HG02759 (cell line): Measurements from ENCODE around the gene CTPS1.

ENCODE experiments used
- ATAC-seq: cut with Tn5 transposase; IDR thresholded peaks from one replicate; pipeline ENCODE4 v1.9.1; 2021; ENCODE audit warnings: mild to moderate bottlenecking, moderate library complexity; ENCODE audit not compliant: unreplicated experiment

Gene CTPS1

GRCh38 chr1:41021526-41022308, 42.2 kb downstream of the CTPS1 start, which contains the start of gene SLFNL1:
SLFNL1 (minus strand) TSS chr1:41021725; CDS start chr1:41020660, 1,065 bp downstream.
- no peak for ATAC-seq

GRCh38 chr1:41022424-41022823, 42.9 kb downstream of the CTPS1 start:
- no peak for ATAC-seq

GRCh38 chr1:41023279-41023990, 43.9 kb downstream of the CTPS1 start:
- ATAC-seq = no peak

- no peak for ATAC-seq
Observed at GRCh38 chr1:41024953-41025352, 45.5 kb downstream of the CTPS1 start.

GRCh38 chr1:41025979-41026819, 46.7 kb downstream of the CTPS1 start:
- no peak for ATAC-seq

GRCh38 chr1:41028034-41028642, 48.6 kb downstream of the CTPS1 start:
- no peak for ATAC-seq

GRCh38 chr1:41030872-41031616, 51.5 kb downstream of the CTPS1 start:
- no peak for ATAC-seq

GRCh38 chr1:41032147-41032546, 52.7 kb downstream of the CTPS1 start:
- ATAC-seq = no peak

GRCh38 chr1:41033272-41033671, 53.8 kb downstream of the CTPS1 start:
- ATAC-seq = no peak

- ATAC-seq = no peak
Observed at GRCh38 chr1:41037116-41037903, 57.8 kb downstream of the CTPS1 start.

- no peak for ATAC-seq
Observed at GRCh38 chr1:41038110-41038509, 58.6 kb downstream of the CTPS1 start.

- ATAC-seq = no peak
Observed at GRCh38 chr1:41041614-41042270, 62.2 kb downstream of the CTPS1 start.

GRCh38 chr1:41044187-41044586, 64.7 kb downstream of the CTPS1 start:
- no peak for ATAC-seq

- ATAC-seq = no peak
Observed at GRCh38 chr1:41045740-41046139, 66.2 kb downstream of the CTPS1 start.

GRCh38 chr1:41046347-41046775, 66.9 kb downstream of the CTPS1 start:
- ATAC-seq = no peak

GRCh38 chr1:41048540-41048939, 69.0 kb downstream of the CTPS1 start:
- no peak for ATAC-seq

GRCh38 chr1:41051022-41051421, 71.5 kb downstream of the CTPS1 start:
- ATAC-seq = no peak

- no peak for ATAC-seq
Observed at GRCh38 chr1:41053316-41053715, 73.8 kb downstream of the CTPS1 start.

GRCh38 chr1:41056907-41057306, 77.4 kb downstream of the CTPS1 start:
- ATAC-seq = no peak
